B cell (primary cell): ENCODE measurements around the gene NANOGP8.

Experiments
- EZH2 ChIP-seq: IDR thresholded peaks from 2 replicates; pipeline ENCODE4 v1.6.1; 2012; ENCODE audit warnings: borderline replicate concordance, low read depth, mild to moderate bottlenecking, moderate library complexity, low read length; ENCODE audit not compliant: insufficient read depth, poor library complexity, severe bottlenecking
- TF ChIP-seq, protein P1 (sequence below): fragments of 200-600 bp; IDR thresholded peaks from one replicate; pipeline ENCODE4 v1.8.0; 2022; ENCODE audit warnings: antibody characterized with exemption, mild to moderate bottlenecking

DNA sequence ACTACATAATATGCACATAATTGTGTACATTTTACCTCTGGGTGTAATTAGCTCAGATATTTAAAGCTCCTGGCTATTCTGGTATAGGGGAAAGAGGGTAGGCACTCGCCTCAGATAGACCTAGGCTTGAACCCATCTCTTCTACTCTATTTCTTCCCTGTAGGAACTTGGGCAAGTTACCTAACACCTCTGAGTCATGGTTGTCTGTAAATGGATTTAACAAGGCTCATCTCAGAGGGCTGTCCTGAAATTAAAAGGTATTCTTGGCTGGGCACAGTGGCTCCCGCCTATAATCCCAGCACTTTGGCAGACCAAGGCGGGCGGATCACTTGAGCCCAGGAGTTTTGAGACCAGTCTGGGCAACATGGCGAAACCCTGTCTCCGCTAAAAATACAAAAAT lies 30.7 kb downstream of the NANOGP8 start:
- TF ChIP-seq, protein P1, sequence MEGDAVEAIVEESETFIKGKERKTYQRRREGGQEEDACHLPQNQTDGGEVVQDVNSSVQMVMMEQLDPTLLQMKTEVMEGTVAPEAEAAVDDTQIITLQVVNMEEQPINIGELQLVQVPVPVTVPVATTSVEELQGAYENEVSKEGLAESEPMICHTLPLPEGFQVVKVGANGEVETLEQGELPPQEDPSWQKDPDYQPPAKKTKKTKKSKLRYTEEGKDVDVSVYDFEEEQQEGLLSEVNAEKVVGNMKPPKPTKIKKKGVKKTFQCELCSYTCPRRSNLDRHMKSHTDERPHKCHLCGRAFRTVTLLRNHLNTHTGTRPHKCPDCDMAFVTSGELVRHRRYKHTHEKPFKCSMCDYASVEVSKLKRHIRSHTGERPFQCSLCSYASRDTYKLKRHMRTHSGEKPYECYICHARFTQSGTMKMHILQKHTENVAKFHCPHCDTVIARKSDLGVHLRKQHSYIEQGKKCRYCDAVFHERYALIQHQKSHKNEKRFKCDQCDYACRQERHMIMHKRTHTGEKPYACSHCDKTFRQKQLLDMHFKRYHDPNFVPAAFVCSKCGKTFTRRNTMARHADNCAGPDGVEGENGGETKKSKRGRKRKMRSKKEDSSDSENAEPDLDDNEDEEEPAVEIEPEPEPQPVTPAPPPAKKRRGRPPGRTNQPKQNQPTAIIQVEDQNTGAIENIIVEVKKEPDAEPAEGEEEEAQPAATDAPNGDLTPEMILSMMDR: no peak
- no peak for TF ChIP-seq EZH2
